Measurements from ENCODE around the gene AGBL2.
A peak's percentile ranks its signal among the peaks of the same experiment; 100 is the strongest.
"Not testable (repeated sequence)": the region's sequence is repeated elsewhere in the genome, so short reads cannot be mapped to it uniquely, and the experiment has no call there.

Gene AGBL2

GRCh38 chr11:47688111-47688510 lies 27.1 kb downstream of the AGBL2 start:
- no peak for DNase-seq

- DNase-seq, result not testable (repeated sequence)
Observed at GRCh38 chr11:47686704-47687103, 28.5 kb downstream of the AGBL2 start.

DNA sequence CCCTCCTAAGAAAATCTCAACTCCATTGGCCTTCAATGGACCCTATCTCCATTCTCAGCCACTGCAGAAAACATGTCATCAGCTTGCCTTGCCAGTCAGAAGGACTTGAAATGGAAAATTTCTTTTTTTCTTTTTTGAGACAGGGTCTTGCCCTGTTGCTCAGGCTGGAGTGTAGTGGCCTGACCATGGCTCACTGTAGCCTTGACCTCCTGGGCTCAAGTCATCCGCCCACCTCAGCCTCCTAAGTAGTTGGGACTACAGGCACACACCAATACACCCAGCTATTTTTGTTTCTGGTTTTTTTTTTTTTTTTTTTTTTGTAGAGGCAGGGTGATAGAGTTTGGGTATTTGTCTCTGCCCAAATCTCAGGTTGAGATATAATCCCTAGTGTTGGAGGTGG lies 29.0 kb downstream of the AGBL2 start:
- no peak for DNase-seq

DNA sequence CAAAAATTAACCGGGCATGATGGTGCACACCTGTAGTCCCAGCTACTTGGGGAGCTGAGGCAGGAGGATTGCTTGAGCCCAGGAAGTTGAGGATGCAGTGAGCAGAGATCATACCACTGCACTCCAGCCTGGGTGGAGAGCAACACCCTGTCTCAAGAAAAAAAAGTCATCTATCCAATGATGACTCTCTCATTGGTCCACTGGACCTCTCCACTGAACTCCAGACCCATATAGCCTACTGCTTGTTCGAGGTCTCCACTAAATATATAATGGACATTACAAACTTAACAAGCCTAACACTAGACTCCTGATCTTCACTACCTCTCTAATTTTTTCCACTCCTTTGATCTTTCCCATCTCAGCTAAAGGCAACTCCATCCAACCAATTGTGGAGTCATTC lies 39.3 kb downstream of the AGBL2 start:
- DNase-seq, result no peak

DNA sequence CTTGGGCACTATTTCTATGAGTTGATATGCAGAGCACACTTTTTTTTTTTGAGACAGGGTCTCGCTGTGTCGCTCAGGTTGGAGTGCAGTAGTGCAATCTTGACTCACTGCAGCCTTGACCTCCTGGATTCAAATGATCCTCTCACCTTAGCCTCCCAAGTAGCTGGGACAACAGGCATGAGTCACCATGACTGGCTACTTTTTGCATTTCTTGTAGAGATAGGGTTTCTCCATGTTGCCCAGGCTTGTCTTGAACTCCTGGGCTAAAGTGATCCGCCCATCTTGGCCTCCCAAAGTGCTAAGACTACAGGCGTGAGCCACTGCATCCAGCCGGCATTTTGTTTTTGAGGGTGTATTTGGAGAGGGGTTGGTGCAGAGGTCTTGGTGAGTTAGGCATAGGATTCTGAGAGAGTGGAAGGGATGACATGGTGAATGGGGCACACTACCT lies 42.9 kb downstream of the AGBL2 start:
- DNase-seq, result no peak

- DNase-seq, result no peak
Observed at GRCh38 chr11:47669856-47670255, 45.3 kb downstream of the AGBL2 start.

GRCh38 chr11:47668665-47669064 lies 46.5 kb downstream of the AGBL2 start:
- no peak for DNase-seq

GRCh38 chr11:47667555-47667954 lies 47.6 kb downstream of the AGBL2 start:
- DNase-seq, result no peak

GRCh38 chr11:47667135-47667534 lies 48.0 kb downstream of the AGBL2 start:
- no peak for DNase-seq

DNA sequence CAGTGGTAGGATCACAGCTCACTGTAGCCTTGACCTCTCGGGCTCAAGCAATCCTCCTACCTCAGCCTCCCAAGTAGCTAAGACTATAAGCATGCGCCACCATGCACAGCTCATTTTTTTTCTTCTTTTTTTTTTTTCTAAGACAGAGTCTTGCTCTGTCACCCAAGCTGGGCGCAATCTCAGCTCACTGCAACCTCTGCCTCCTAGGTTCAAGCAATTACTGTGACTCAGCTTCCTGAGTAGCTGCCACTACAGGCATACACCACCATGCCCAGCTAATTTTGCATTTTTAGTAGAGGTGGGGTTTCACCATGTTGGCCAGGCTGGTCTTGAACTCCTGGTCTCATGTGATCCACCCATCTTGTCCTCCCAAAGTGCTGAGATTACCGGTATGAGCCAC lies 50.2 kb downstream of the AGBL2 start:
- not testable (repeated sequence) for DNase-seq

- DNase-seq, result no peak
Observed at GRCh38 chr11:47661245-47661644, 53.9 kb downstream of the AGBL2 start.

- no peak for DNase-seq
Observed at GRCh38 chr11:47659276-47659675, 55.9 kb downstream of the AGBL2 start.

DNA sequence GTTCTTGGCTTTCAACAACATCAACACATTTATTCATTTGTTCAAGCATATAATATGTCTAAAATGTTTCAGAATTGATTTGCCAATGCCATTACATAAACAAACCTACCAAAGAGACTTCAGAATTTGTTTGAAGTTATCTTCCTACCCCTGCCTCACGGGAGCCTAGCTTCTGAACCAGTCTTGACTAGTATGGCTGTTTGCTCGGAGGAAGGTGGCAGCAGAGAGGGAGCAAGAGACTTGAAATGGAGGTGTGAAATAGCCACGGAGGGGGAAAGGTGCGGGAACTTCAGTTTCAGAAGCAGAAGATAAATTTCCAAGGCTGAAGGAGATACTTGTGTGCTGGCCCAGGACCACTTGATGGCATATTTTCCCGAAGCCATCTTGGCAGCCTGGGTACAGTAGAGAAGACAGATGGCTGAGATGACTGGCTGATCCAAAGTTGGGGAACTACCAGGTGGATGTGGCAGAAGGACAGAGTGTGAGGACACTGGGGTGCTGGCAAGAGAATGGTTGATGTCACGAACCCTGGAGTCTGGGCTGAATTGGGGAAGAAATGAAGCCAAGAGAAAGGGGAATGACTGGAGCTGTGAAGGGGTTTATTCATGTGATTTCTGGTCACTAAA lies 58.8 kb downstream of the AGBL2 start:
- no peak for DNase-seq

- DNase-seq, result no peak
Observed at GRCh38 chr11:47651818-47652469, 63.2 kb downstream of the AGBL2 start.

- no peak for DNase-seq
Observed at GRCh38 chr11:47649276-47649675, 65.9 kb downstream of the AGBL2 start.

DNA sequence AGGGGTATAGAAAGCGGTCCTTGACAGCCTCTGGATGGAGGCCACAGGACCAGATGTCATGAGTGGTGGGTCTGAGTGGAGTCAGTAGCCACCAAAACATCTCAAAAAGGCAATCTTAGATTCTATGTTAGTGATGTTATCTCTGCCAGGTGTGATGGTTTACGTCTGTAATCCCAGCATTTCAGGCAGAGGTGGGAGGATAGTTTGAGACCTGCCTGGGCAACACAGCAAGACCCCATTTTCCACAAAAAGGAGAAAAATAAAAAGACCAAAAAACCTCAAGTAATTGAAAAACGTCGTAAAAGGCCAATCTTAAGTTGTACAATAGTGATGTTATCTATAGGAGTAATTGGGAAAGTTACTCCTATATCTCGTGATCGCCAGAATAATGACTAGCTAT lies 69.2 kb downstream of the AGBL2 start:
- no peak for DNase-seq

- no peak for DNase-seq
Observed at GRCh38 chr11:47645500-47645899, 69.7 kb downstream of the AGBL2 start.

DNA sequence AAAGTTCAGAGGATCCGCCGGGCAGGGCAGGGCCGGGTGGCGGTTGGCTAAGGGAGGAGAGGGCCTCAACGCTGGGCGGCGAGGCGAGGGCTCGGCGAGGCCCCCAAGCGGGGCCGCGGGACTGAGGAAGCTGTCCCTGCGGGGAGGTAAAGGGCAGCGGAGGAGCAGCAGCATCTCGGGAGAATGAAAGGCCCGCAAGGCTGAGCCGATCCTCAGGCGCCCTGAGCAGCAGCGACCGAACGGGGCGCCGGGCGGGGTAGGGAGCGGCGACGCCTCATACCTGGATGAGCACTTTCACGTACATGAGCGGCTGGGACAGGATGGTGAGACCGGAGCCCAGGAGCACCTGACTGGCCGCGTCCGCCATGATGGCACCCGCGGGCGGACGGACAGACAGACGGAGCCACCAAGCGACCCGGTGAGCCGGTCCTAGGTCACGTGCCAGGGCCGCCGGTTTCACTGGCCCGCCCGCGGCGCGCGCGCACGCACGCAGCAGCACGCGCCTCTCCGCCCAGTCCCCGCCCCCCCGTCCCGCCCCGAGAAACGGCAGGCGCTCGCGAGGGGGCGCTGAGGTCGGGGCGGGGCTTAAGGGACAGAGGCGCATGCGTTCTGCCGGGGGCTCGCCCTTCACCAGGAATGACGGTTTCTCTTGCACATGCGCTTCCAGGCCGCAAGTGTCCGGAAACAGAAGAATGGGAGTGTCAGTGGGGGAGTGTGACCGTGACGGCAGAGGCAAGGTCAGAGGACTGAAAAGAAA lies 72.9 kb downstream of the AGBL2 start, which contains the start of gene MTCH2:
TSS of gene MTCH2 (minus strand) at position 461 of the 757 bp plus-strand sequence. CDS start at position 367, 94 bp downstream.
- DNase-seq, result peak; percentile 94

GRCh38 chr11:47641600-47642098 lies 73.5 kb downstream of the AGBL2 start:
- no peak for DNase-seq

DNA sequence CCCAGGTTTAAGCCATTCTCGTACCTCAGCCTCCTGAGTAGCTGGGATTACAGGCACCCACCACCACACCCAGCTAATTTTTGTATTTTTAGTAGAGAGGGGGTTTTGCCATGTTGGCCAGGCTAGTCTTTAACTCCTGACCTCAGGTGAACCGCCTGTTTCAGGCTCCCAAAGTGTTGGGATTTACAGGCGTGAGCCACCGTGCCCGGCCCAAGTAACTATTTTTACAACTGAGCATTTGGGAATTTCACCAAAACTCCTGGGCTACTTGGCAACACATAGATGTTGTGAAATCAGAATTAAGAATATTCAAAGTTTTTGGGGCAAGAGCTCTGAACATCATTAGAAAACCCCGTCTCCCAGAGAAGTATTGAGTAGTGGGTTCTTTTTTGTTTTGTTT lies 74.7 kb downstream of the AGBL2 start:
- DNase-seq, result not testable (repeated sequence)

- DNase-seq, result not testable (repeated sequence)
Observed at GRCh38 chr11:47636331-47636730, 78.8 kb downstream of the AGBL2 start.

DNA sequence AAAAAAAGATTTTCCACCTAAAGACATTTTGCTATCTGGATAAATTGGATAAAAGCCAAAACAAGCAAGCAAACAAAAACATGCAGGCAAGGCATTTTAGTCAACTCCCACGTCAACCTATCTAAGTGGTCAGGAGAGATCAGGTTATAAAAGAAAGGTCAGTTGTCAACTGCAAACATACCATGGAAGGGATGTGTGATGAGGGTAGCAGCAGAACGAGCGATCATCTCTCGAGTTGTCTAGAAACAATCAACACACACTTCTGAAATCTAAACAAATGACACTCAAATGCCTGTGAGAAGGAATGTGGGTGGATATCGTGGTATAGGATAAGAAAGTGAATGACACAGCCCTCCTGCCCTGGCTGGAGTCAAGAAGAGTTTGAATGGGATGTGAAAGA lies 83.7 kb downstream of the AGBL2 start:
- no peak for DNase-seq

DNA sequence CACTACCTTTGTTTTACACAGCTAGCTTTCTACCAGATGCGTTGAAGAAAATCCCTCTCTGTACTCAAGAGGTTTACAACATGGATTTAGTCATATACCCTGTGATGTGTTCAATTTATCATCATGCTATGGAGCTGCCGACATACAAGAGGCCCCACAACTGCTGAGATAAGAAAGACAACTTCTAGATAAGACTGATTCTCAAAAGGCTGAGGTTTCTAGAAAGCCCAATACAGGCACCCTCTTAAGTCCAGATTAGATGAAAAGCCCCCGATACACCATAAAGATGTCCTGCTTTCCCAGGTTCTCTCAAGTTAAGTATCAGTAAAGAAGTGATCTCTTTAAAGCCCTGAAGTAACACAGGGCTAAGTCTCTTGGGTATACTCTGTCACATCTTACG lies 87.1 kb downstream of the AGBL2 start:
- DNase-seq, result no peak

GRCh38 chr11:47626234-47626633 lies 88.9 kb downstream of the AGBL2 start:
- DNase-seq, result no peak
